ENCODE measurements around the gene ANKRD13D.

DNA sequence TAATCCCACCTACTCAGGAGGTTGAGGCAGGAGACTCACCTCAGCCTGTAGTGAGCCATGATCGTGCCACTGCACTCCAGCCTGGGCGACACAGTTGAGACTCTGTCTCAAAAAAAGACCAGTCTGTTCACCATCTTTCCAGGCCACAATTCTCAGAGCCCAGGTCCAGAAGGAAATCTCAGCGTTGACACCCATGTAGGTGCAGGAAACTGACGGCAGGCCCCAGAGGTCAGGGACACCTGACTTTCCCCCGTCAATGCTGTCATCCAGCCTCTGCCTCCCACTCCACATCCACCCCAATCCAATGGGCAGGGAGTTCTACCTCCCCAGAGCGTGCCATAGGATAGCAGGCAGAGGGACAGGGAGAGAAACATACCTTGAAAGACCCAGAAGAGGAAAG is 28.7 kb upstream of the ANKRD13D start:
- TF ChIP-seq, protein P1, sequence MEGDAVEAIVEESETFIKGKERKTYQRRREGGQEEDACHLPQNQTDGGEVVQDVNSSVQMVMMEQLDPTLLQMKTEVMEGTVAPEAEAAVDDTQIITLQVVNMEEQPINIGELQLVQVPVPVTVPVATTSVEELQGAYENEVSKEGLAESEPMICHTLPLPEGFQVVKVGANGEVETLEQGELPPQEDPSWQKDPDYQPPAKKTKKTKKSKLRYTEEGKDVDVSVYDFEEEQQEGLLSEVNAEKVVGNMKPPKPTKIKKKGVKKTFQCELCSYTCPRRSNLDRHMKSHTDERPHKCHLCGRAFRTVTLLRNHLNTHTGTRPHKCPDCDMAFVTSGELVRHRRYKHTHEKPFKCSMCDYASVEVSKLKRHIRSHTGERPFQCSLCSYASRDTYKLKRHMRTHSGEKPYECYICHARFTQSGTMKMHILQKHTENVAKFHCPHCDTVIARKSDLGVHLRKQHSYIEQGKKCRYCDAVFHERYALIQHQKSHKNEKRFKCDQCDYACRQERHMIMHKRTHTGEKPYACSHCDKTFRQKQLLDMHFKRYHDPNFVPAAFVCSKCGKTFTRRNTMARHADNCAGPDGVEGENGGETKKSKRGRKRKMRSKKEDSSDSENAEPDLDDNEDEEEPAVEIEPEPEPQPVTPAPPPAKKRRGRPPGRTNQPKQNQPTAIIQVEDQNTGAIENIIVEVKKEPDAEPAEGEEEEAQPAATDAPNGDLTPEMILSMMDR (conservative IDR thresholded peaks at IDR 0.05), result no peak
- no peak for TF ChIP-seq EZH2 (IDR thresholded peaks at IDR 0.05; ENCODE audit: low read depth)

All from PC-9 (cell line).